Mesenchymal stem cell (in vitro differentiated cells and primary cell): ENCODE data around the gene PLA2G2D. TPM values are rescaled to one million over a fixed set of nuclear protein-coding genes. Genes with fewer than 3 reads are reported as not detected.

Source experiments
- DNase-seq: peaks from one replicate; pipeline ENCODE4 v3.0.0-alpha.2; 2013
- H2AFZ ChIP-seq: one replicate; pipeline ENCODE4 v1.6.1; 2013; ENCODE audit warnings: low read depth, mild to moderate bottlenecking, control low read depth, inconsistent platforms, low read length, moderate library complexity
- H2AK5ac ChIP-seq: 2 replicates; pipeline ENCODE4 v1.6.1; 2013; ENCODE audit warnings: low read length, moderate library complexity, mild to moderate bottlenecking, inconsistent platforms; ENCODE audit not compliant: severe bottlenecking
- H2BK120ac ChIP-seq: one replicate; pipeline ENCODE4 v1.6.1; 2013; ENCODE audit warnings: low read depth, mild to moderate bottlenecking, inconsistent platforms, low read length, moderate library complexity
- H2BK12ac ChIP-seq, 2 experiments: one replicate each; pipeline ENCODE4 v1.6.1; 2013; ENCODE audit warnings: inconsistent platforms in 2 of 2, low read length in 2 of 2, mild to moderate bottlenecking in 2 of 2, moderate library complexity in 2 of 2, control low read depth in 1 of 2
- H2BK15ac ChIP-seq: one replicate; pipeline ENCODE4 v1.6.1; 2013; ENCODE audit warnings: mild to moderate bottlenecking, low read depth, inconsistent platforms; ENCODE audit not compliant: poor library complexity, severe bottlenecking
- H2BK5ac ChIP-seq: 2 replicates; pipeline ENCODE4 v1.6.1; 2013; ENCODE audit warnings: low read depth, mild to moderate bottlenecking, low read length, control low read depth, inconsistent platforms; ENCODE audit not compliant: poor library complexity, severe bottlenecking
- H3K14ac ChIP-seq, 2 experiments: one replicate each; pipeline ENCODE4 v1.6.1; 2013; ENCODE audit warnings: inconsistent platforms in 2 of 2, low read length in 2 of 2, control low read depth in 1 of 2, mild to moderate bottlenecking in 1 of 2, moderate library complexity in 1 of 2
- H3K18ac ChIP-seq, 2 experiments: one replicate each; pipeline ENCODE4 v1.6.1; 2013; ENCODE audit warnings: inconsistent platforms in 2 of 2, low read length in 2 of 2, control low read depth in 1 of 2, low read depth in 1 of 2, mild to moderate bottlenecking in 1 of 2
- H3K23ac ChIP-seq, 2 experiments: one replicate each; pipeline ENCODE4 v1.6.1; 2013; ENCODE audit warnings: inconsistent platforms in 2 of 2, low read length in 2 of 2, mild to moderate bottlenecking in 2 of 2, moderate library complexity in 2 of 2, control low read depth in 1 of 2
- H3K27ac ChIP-seq: 2 replicates; pipeline ENCODE4 v1.5.1; 2013; ENCODE audit warnings: mild to moderate bottlenecking, moderate library complexity, low read length, control low read depth, inconsistent platforms; ENCODE audit not compliant: poor library complexity, severe bottlenecking
- H3K27me3 ChIP-seq, 2 experiments: 2 replicates each; pipeline versions ENCODE4 v1.6.1 to v1.7.0; 2013; ENCODE audit warnings: low read length in 2 of 2, mild to moderate bottlenecking in 2 of 2, moderate library complexity in 2 of 2, control low read depth in 1 of 2, inconsistent platforms in 1 of 2; ENCODE audit not compliant: control insufficient read depth in 1 of 2, insufficient read depth in 1 of 2
- H3K36me3 ChIP-seq, 2 experiments: 2 replicates each; pipeline versions ENCODE4 v1.6.1 to v1.7.0; 2013; ENCODE audit warnings: low read length in 2 of 2, control low read depth in 1 of 2, inconsistent platforms in 1 of 2, low read depth in 1 of 2, mild to moderate bottlenecking in 1 of 2; ENCODE audit not compliant: insufficient read depth in 2 of 2, control insufficient read depth in 1 of 2
- H3K4ac ChIP-seq, 2 experiments: one replicate each; pipeline ENCODE4 v1.6.1; 2013; ENCODE audit warnings: inconsistent platforms in 2 of 2, low read length in 2 of 2, mild to moderate bottlenecking in 2 of 2, moderate library complexity in 2 of 2, control low read depth in 1 of 2, low read depth in 1 of 2
- H3K4me1 ChIP-seq: 2 replicates; pipeline ENCODE4 v1.6.1; 2013; ENCODE audit warnings: low read depth, low read length, control low read depth; ENCODE audit not compliant: control insufficient read depth, insufficient read depth
- H3K4me2 ChIP-seq: 2 replicates; pipeline ENCODE4 v1.6.1; 2013; ENCODE audit warnings: low read length, mild to moderate bottlenecking, inconsistent platforms; ENCODE audit not compliant: poor library complexity, severe bottlenecking
- H3K4me3 ChIP-seq, 2 experiments: 2 replicates each; pipeline versions ENCODE4 v1.5.1 to v1.7.0; 2013; ENCODE audit warnings: low read length in 2 of 2, mild to moderate bottlenecking in 2 of 2, control low read depth in 1 of 2, low read depth in 1 of 2; ENCODE audit not compliant: insufficient read depth in 1 of 2
- H3K79me1 ChIP-seq: replicated peaks from 2 replicates; pipeline ENCODE4 v1.6.1; 2013; ENCODE audit warnings: mild to moderate bottlenecking, control low read depth, low read length, inconsistent platforms; ENCODE audit not compliant: poor library complexity, severe bottlenecking
- H3K9ac ChIP-seq: 2 replicates; pipeline ENCODE4 v1.7.0; 2013; ENCODE audit warnings: mild to moderate bottlenecking, low read length, moderate library complexity
- H3K9me3 ChIP-seq: 2 replicates; pipeline ENCODE4 v1.7.0; 2013; ENCODE audit warnings: mild to moderate bottlenecking, low read length; ENCODE audit not compliant: control insufficient read depth
- H4K8ac ChIP-seq: one replicate; pipeline ENCODE4 v1.6.1; 2013; ENCODE audit warnings: inconsistent platforms, mild to moderate bottlenecking, low read length, moderate library complexity
- H4K91ac ChIP-seq: one replicate; pipeline ENCODE4 v1.6.1; 2013; ENCODE audit warnings: mild to moderate bottlenecking, low read length, inconsistent platforms
- WGBS: methylation state at CpG from one replicate; pipeline ENCODE4 v1.1.7; 2013; ENCODE audit warnings: mixed read lengths; 5-methylcytosine and 5-hydroxymethylcytosine counted together
- polyA plus RNA-seq, 2 experiments: library from polyadenylated mRNA; stranded (reverse); fragments of 200-250 nt; gene quantifications; one replicate each; pipeline ENCODE4 v1.2.3, GENCODE V29; 2013

The PLA2G2D gene
- not detected for polyA plus RNA-seq (2013, experiment 1 of 2)
- not detected for polyA plus RNA-seq (2013, experiment 2 of 2)

GRCh38 chr1:20119347-20119746 lies at the start of gene PLA2G2D:
Gene PLA2G2D, minus strand, starts transcription at chr1:20119536. Its CDS starts 38 bp downstream, at chr1:20119498.
- Histone ChIP-seq H3K4ac (no peak within 1 kb of the TSS), H2BK120ac (no peak within 1 kb of the TSS), H3K4me3 (no peak within 1 kb of the TSS), H2BK15ac (no peak within 1 kb of the TSS), H3K14ac (no peak within 1 kb of the TSS), H2AK5ac (no peak within 1 kb of the TSS), H2BK5ac (no peak within 1 kb of the TSS), H3K9me3 (no peaks in the 10 kb centered on the region), H3K4me1 (no peaks in the 10 kb centered on the region), H3K23ac (no peak within 1 kb of the TSS), H3K18ac (no peak within 1 kb of the TSS), H3K9ac (no peak within 1 kb of the TSS), H3K27me3 (peaks cover 4 to 10% of the 10 kb centered on the region in 2 experiments), H4K91ac (no peak within 1 kb of the TSS), H3K27ac (no peak within 1 kb of the TSS), H3K79me1 (no peaks in the 10 kb centered on the region), H3K36me3 (no peaks in the 10 kb centered on the region), H2BK12ac (no peak within 1 kb of the TSS), H3K4me2 (no peak within 1 kb of the TSS), H4K8ac (no peak within 1 kb of the TSS), H2AFZ (no peak within 1 kb of the TSS)
- no peak for DNase-seq
- 92% methylated on average over 2 of the region's 2 CpGs for WGBS

- H2AK5ac ChIP-seq = no peak overlapping the region
- no peak overlapping the region for H3K23ac ChIP-seq
- H2BK5ac ChIP-seq = no peak overlapping the region
- DNase-seq = no peak
- H2BK120ac ChIP-seq = no peak overlapping the region
- H3K36me3 ChIP-seq = no peaks in the 10 kb centered on the region
- H2BK15ac ChIP-seq = no peak overlapping the region
- no peak overlapping the region for H3K4me3 ChIP-seq
- no peak overlapping the region for H3K4ac ChIP-seq
- H2AFZ ChIP-seq = no peak overlapping the region
- H4K8ac ChIP-seq = no peak overlapping the region
- H3K4me2 ChIP-seq = no peak overlapping the region
- H4K91ac ChIP-seq = no peak overlapping the region
- H3K9ac ChIP-seq = no peak overlapping the region
- H3K14ac ChIP-seq = no peak overlapping the region
- H3K27me3 ChIP-seq = peaks cover 10 to 56% of the 10 kb centered on the region in 2 experiments
- no peak overlapping the region for H3K27ac ChIP-seq
- no peak overlapping the region for H3K18ac ChIP-seq
- H3K4me1 ChIP-seq = peaks cover 2% of the 10 kb centered on the region
- WGBS = 81% methylated on average over 8 of the region's 9 CpGs
- no peak overlapping the region for H2BK12ac ChIP-seq
- H3K79me1 ChIP-seq = no peaks in the 10 kb centered on the region
- H3K9me3 ChIP-seq = no peaks in the 10 kb centered on the region
These were observed 49.5 kb upstream of the PLA2G2D start for GRCh38 chr1:20168564-20169491.

- Histone ChIP-seq H3K18ac (no peak overlapping the region), H3K23ac (no peak overlapping the region), H4K8ac (no peak overlapping the region), H3K9ac (no peak overlapping the region), H3K36me3 (no peaks in the 10 kb centered on the region), H2AK5ac (no peak overlapping the region), H2BK12ac (no peak overlapping the region), H3K14ac (no peak overlapping the region), H2AFZ (no peak overlapping the region), H3K9me3 (peaks cover 3% of the 10 kb centered on the region), H4K91ac (no peak overlapping the region), H3K27me3 (peaks cover 6 to 61% of the 10 kb centered on the region in 2 experiments), H3K4me1 (peaks cover 2% of the 10 kb centered on the region), H2BK5ac (no peak overlapping the region), H2BK120ac (no peak overlapping the region), H3K4ac (no peak overlapping the region), H3K4me2 (no peak overlapping the region), H3K79me1 (no peaks in the 10 kb centered on the region), H2BK15ac (no peak overlapping the region), H3K27ac (no peak overlapping the region), H3K4me3 (no peak overlapping the region)
- 80% methylated on average over 8 of the region's 8 CpGs for WGBS
- DNase-seq = no peak
These were observed 47.8 kb upstream of the PLA2G2D start for GRCh38 chr1:20167126-20167525.

GRCh38 chr1:20166051-20166450 lies 46.7 kb upstream of the PLA2G2D start:
- Histone ChIP-seq H3K23ac (no peak overlapping the region), H3K27ac (no peak overlapping the region), H3K27me3 (peaks cover 6 to 63% of the 10 kb centered on the region in 2 experiments), H3K4me1 (peaks cover 2% of the 10 kb centered on the region), H3K4me3 (no peak overlapping the region), H4K8ac (no peak overlapping the region), H3K79me1 (no peaks in the 10 kb centered on the region), H2BK15ac (no peak overlapping the region), H3K4ac (no peak overlapping the region), H2AK5ac (no peak overlapping the region), H3K9ac (no peak overlapping the region), H3K4me2 (no peak overlapping the region), H3K36me3 (no peaks in the 10 kb centered on the region), H2BK12ac (no peak overlapping the region), H2BK120ac (no peak overlapping the region), H4K91ac (no peak overlapping the region), H3K14ac (no peak overlapping the region), H2AFZ (no peak overlapping the region), H3K18ac (no peak overlapping the region), H3K9me3 (peaks cover 10% of the 10 kb centered on the region), H2BK5ac (no peak overlapping the region)
- 76% methylated on average over 17 of the region's 17 CpGs for WGBS
- DNase-seq = no peak
